ENCODE data around the gene SEMA5A.

The SEMA5A gene

GRCh38 chr5:9194509-9194908 is 351.4 kb downstream of the SEMA5A start:
- CTCF ChIA-PET = interaction anchor here (0.8 to 2.8 kb wide), 2 partner anchors 10 to 13 kb away, joined by 3 to 12 read pairs; no protein-coding TSS in a partner anchor
- no peak for DNase-seq (ENCODE audit: extremely low spot score)
- POLR2A ChIA-PET = no interaction called here
- no peak for TF ChIP-seq CTCF (IDR thresholded peaks at IDR 0.05; ENCODE audit: control extremely low read depth, extremely low read depth, low read depth, missing control alignments)

- CTCF ChIA-PET = interaction anchor here (1.0 kb wide), 1 partner anchor 14 kb away, joined by 4 read pairs; no protein-coding TSS in a partner anchor
- TF ChIP-seq CTCF (IDR thresholded peaks at IDR 0.05; ENCODE audit: control extremely low read depth, extremely low read depth, low read depth, missing control alignments) = no peak
- DNase-seq (ENCODE audit: extremely low spot score) = no peak
- POLR2A ChIA-PET = no interaction called here
These were observed 353.6 kb downstream of the SEMA5A start for GRCh38 chr5:9192266-9192665.

- POLR2A ChIA-PET = no interaction called here
- CTCF ChIA-PET = no interaction called here
- TF ChIP-seq CTCF (IDR thresholded peaks at IDR 0.05; ENCODE audit: control extremely low read depth, extremely low read depth, low read depth, missing control alignments) = no peak
- DNase-seq (ENCODE audit: extremely low spot score) = no peak
These were observed 356.2 kb downstream of the SEMA5A start for GRCh38 chr5:9189681-9190080.

- TF ChIP-seq CTCF (IDR thresholded peaks at IDR 0.05; ENCODE audit: control extremely low read depth, extremely low read depth, low read depth, missing control alignments) = no peak
- DNase-seq (ENCODE audit: extremely low spot score) = no peak
- CTCF ChIA-PET = interaction anchor here (1.0 kb wide), 1 partner anchor 21 kb away, joined by 3 read pairs; no protein-coding TSS in a partner anchor
- POLR2A ChIA-PET = no interaction called here
These were observed 356.9 kb downstream of the SEMA5A start for GRCh38 chr5:9188956-9189355.

GRCh38 chr5:9188131-9188530 is 357.7 kb downstream of the SEMA5A start:
- POLR2A ChIA-PET = no interaction called here
- TF ChIP-seq CTCF (IDR thresholded peaks at IDR 0.05; ENCODE audit: control extremely low read depth, extremely low read depth, low read depth, missing control alignments) = no peak
- DNase-seq (ENCODE audit: extremely low spot score) = no peak
- CTCF ChIA-PET = no interaction called here

- ChIA-PET POLR2A (no interaction called here), CTCF (no interaction called here)
- TF ChIP-seq CTCF (IDR thresholded peaks at IDR 0.05; ENCODE audit: control extremely low read depth, extremely low read depth, low read depth, missing control alignments) = no peak
- no peak for DNase-seq (ENCODE audit: extremely low spot score)
These were observed 358.3 kb downstream of the SEMA5A start for GRCh38 chr5:9187614-9188013.

GRCh38 chr5:9186069-9186468 is 359.8 kb downstream of the SEMA5A start:
- ChIA-PET CTCF (interaction anchor here (1.5 to 2.2 kb wide), 3 partner anchors 11 to 21 kb away, joined by 4 to 11 read pairs (median 7); no protein-coding TSS in a partner anchor), POLR2A (no interaction called here)
- no peak for DNase-seq (ENCODE audit: extremely low spot score)
- no peak for TF ChIP-seq CTCF (IDR thresholded peaks at IDR 0.05; ENCODE audit: control extremely low read depth, extremely low read depth, low read depth, missing control alignments)
